ENCODE results near the gene SDF2. TPM values are rescaled to one million over a fixed set of nuclear protein-coding genes. Genes with fewer than 3 reads are reported as not detected.

SDF2 gene, protein sequence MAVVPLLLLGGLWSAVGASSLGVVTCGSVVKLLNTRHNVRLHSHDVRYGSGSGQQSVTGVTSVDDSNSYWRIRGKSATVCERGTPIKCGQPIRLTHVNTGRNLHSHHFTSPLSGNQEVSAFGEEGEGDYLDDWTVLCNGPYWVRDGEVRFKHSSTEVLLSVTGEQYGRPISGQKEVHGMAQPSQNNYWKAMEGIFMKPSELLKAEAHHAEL
- total RNA-seq = 39.5 and 52.7 TPM in 2 replicates

DNA sequence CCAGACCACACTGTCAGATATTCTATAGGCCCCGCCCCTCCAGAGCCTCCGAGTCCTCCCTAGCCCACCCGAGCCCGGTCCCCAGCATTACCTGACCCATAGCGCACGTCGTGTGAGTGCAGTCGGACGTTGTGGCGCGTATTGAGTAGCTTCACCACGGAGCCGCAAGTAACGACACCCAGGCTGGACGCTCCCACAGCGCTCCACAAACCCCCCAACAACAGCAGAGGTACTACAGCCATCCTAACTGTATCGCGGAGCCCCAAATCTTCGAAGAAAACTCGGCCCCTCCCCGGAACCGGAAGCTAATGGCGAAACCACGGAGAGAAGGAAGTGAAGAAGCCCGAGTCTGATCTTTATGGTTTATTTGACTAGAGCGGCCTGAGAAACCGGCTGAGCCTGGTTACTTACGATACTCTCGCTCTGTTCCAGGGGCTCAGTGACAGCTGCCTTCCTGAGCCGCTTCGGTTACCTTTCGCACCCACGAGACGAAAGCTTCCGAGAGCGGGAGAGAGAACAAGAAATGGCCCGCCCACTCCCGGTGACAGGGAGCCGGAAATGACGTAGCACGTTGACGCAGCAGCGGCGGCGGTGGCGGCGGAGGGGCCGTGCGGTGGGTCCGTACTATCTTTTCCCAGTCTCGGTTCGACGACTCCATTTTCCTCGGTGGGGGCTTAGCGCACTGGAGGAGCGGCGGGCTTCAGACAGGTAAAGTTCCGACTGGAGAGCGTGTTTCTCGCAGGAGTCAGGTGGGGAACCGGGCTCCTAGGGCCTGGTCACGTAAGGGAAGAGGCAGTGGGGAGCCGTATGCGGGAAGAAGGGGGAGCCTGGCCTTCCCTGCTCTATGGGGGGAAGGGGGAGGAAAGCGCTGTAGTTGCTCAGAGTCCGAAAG is at the start of gene SDF2, which contains the start of gene SUPT6H:
SDF2 (minus strand) TSS at position 272 of the 892 bp plus-strand sequence; CDS start at position 242, 30 bp downstream.
SUPT6H (plus strand) TSS at position 571 of the 892 bp plus-strand sequence. CDS start 11,197 bp downstream, outside the sequence.
- no peak for DNase-seq (ENCODE audit: low read depth)
- H3K4me3 ChIP-seq (ENCODE audit: low read depth, low read length) = peak within 1 kb of the TSS; percentile 87
- TF ChIP-seq, protein P1, sequence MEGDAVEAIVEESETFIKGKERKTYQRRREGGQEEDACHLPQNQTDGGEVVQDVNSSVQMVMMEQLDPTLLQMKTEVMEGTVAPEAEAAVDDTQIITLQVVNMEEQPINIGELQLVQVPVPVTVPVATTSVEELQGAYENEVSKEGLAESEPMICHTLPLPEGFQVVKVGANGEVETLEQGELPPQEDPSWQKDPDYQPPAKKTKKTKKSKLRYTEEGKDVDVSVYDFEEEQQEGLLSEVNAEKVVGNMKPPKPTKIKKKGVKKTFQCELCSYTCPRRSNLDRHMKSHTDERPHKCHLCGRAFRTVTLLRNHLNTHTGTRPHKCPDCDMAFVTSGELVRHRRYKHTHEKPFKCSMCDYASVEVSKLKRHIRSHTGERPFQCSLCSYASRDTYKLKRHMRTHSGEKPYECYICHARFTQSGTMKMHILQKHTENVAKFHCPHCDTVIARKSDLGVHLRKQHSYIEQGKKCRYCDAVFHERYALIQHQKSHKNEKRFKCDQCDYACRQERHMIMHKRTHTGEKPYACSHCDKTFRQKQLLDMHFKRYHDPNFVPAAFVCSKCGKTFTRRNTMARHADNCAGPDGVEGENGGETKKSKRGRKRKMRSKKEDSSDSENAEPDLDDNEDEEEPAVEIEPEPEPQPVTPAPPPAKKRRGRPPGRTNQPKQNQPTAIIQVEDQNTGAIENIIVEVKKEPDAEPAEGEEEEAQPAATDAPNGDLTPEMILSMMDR (conservative IDR thresholded peaks at IDR 0.05; ENCODE audit: low read depth, low read length) = no peak

DNA sequence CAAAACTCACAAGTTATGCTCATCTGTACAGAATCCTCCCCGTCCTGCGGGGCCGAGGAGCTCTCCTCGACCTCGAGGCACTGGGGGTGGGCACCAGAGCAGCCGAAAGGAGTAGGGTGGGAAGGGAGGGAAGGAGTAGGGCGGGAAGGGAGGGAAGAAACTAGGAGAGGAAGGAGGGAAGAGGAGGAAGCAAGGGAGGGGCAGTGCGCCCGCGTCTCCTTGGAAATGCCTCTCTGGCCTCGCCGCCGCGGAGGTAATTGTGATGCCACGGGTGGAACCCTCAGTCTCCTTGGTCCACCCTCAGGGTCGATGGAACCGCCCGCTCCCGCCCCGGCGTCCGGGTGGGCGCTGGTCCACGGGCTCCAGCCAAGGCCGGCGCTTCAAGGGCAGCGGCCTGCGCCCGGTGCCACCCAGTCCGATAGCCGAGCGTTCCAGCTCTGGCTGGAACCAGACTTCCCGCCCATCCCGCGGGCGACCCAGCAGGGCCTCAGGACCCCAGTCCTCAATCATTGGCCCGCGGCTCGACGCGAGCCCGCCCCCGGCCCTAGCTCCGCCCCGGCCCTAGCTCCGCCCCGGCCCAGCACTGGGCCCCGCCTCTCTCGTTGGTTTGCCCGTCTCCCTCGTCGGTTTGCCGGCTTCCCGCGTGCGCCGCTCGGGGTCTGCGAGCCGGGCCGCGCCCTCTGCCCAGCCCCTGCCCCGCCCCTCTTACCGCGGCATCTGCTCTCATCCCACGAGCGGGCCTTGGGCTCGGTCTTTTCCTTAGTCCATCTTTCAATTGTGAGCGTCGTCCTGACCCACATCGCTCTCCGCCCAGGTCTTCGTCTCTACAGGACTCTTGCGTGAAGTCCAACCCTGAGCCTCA is 49.4 kb upstream of the SDF2 start:
- DNase-seq (ENCODE audit: low read depth) = no peak
- H3K4me3 ChIP-seq (ENCODE audit: low read depth, low read length) = peak overlapping the region; percentile 56
- TF ChIP-seq, protein P1 (conservative IDR thresholded peaks at IDR 0.05; ENCODE audit: low read depth, low read length) = no peak

DNA sequence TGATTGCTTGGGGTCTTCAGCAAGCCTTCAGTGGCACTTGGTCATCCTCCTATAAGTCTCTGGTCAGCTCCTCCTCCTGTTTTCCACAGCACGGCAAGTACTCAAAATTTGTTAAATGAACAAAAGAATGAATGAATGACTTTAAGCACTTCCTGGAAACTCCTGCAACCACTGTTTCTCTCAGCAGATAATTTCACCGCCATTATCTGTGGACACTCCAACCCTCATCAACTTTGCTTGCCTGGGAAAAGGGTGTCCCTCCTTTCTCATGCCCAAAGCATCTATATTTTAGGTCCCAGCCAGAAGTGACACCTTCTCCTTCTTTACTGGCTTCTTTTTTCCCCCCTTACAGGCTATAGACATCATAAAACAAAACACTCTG is 45.6 kb upstream of the SDF2 start:
- H3K4me3 ChIP-seq (ENCODE audit: low read depth, low read length) = no peak overlapping the region
- DNase-seq (ENCODE audit: low read depth) = no peak
- TF ChIP-seq, protein P1 (conservative IDR thresholded peaks at IDR 0.05; ENCODE audit: low read depth, low read length) = no peak

DNA sequence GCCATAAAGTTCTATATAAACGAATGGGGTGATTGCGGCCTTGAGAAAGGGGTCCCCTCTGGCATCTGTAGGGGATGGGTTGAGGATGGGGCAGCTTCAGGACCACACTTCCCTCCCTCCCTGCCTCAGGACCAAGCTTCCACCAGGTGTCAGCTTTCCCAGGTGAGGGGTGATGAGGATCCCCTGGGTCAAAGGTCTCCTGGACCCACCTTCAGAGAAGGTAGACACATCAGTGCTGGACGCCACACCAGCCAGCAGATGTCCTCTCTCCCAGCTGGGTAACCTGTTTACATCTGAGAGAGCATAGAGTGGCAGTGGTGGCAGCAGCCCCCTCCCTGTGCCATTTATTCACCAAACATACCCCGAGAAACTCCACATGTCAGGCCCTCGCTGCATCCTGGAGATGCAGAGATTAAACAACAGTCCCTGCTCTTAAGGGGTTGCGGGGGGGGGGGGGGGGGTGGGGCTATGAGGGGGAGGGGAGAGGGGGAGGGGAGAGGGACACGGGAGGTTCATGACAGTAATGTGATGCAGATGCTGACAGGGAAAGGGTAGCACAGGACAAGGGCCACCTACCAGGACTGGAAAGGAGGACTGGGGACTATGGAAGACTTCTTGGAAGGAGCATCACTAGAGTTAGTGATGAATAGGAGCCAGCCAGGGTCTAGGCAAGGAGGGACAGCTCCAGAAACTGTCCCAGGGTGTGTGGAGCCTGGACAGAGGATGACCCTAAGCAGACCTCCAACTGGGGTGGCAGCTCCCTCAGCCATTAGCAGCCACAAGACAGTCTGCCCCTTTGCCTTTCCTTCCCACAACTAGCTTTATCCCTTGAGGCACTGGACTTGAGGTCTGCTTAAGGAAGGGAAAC is 45.0 kb upstream of the SDF2 start:
- DNase-seq (ENCODE audit: low read depth) = no peak
- TF ChIP-seq, protein P1 (conservative IDR thresholded peaks at IDR 0.05; ENCODE audit: low read depth, low read length) = no peak
- no peak overlapping the region for H3K4me3 ChIP-seq (ENCODE audit: low read depth, low read length)

DNA sequence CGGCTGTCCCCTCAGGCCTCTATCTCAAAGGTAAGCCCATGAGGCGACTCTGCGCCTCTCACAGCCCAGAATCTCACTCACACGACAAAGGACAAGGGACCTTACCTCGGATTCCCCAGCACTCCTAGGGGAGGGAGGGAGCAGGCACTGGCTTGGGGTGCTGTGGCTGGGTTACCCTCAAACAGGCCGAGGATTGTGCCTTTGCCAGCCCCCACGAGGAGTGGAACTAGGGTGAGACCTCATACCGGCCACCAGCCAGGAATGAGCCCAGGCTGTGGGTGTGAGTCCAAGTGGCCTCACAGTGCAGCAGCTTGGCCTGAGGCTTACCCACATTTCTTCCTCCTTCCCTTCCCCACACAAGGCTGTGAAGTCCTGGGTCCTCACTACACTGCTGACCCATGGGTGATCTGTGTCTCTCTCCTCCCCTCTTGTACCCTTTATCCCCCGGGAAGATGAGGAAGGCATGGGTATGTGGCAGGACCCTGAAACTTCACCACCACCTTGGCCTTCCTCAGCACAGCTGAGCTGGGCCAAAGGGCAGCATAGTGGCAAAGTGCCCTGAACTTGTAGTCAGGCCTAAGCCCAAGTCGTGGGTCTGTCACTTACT is 44.1 kb upstream of the SDF2 start:
- no peak for DNase-seq (ENCODE audit: low read depth)
- TF ChIP-seq, protein P1 (conservative IDR thresholded peaks at IDR 0.05; ENCODE audit: low read depth, low read length) = no peak
- H3K4me3 ChIP-seq (ENCODE audit: low read depth, low read length) = no peak overlapping the region

Data from epithelial cell of proximal tubule (primary cell).